Measurements from ENCODE around the gene FNIP1.
A peak's percentile ranks its signal among the peaks of the same experiment; 100 is the strongest.

Gene FNIP1

GRCh38 chr5:131749138-131749537 is 47.7 kb downstream of the FNIP1 start:
- no peak for TF ChIP-seq CTCF (IDR thresholded peaks at IDR 0.05; ENCODE audit: extremely low read depth, insufficient read depth, missing control alignments)
- in situ Hi-C loops (cut with MboI; ENCODE audit: low pct_unique_long_range_greater_than_20kb, low sequenced_read_pairs, unreplicated experiment), result no loop called here
- DNase-seq (ENCODE audit: low spot score), result no peak

GRCh38 chr5:131747180-131748105 is 49.4 kb downstream of the FNIP1 start:
- TF ChIP-seq CTCF (IDR thresholded peaks at IDR 0.05; ENCODE audit: extremely low read depth, insufficient read depth, missing control alignments), result no peak
- in situ Hi-C loops (cut with MboI; ENCODE audit: low pct_unique_long_range_greater_than_20kb, low sequenced_read_pairs, unreplicated experiment), result no loop called here
- peak; percentile 23 for DNase-seq (ENCODE audit: low spot score)

- no peak for TF ChIP-seq CTCF (IDR thresholded peaks at IDR 0.05; ENCODE audit: extremely low read depth, insufficient read depth, missing control alignments)
- in situ Hi-C loops (cut with MboI; ENCODE audit: low pct_unique_long_range_greater_than_20kb, low sequenced_read_pairs, unreplicated experiment), result no loop called here
- DNase-seq (ENCODE audit: low spot score), result no peak
Measured at GRCh38 chr5:131746423-131746822, 50.4 kb downstream of the FNIP1 start.

- DNase-seq (ENCODE audit: low spot score), result no peak
- in situ Hi-C loops (cut with MboI; ENCODE audit: low pct_unique_long_range_greater_than_20kb, low sequenced_read_pairs, unreplicated experiment), result no loop called here
Measured at GRCh38 chr5:131745703-131746102, 51.1 kb downstream of the FNIP1 start.

GRCh38 chr5:131745155-131745554 is 51.7 kb downstream of the FNIP1 start:
- DNase-seq (ENCODE audit: low spot score), result no peak
- in situ Hi-C loops (cut with MboI; ENCODE audit: low pct_unique_long_range_greater_than_20kb, low sequenced_read_pairs, unreplicated experiment), result no loop called here
- no peak for TF ChIP-seq CTCF (IDR thresholded peaks at IDR 0.05; ENCODE audit: extremely low read depth, insufficient read depth, missing control alignments)

More at GRCh38 chr5:131745703-131746102, 51.1 kb downstream of the FNIP1 start:
- no peak for TF ChIP-seq CTCF (IDR thresholded peaks at IDR 0.05; ENCODE audit: extremely low read depth, insufficient read depth, missing control alignments)

- in situ Hi-C loops (cut with MboI; ENCODE audit: low pct_unique_long_range_greater_than_20kb, low sequenced_read_pairs, unreplicated experiment), result no loop called here
- no peak for TF ChIP-seq CTCF (IDR thresholded peaks at IDR 0.05; ENCODE audit: extremely low read depth, insufficient read depth, missing control alignments)
- DNase-seq (ENCODE audit: low spot score), result no peak
Measured at GRCh38 chr5:131740477-131740876, 56.3 kb downstream of the FNIP1 start.

Data from GM13977 (cell line).